NOMO-1 (cell line): ENCODE measurements around the gene FZD7.
A peak's percentile ranks its signal among the peaks of the same experiment; 100 is the strongest.

Experiments
- DNase-seq, 2 experiments: peaks; one replicate each; lab custom pipeline; 2025; ENCODE audit not compliant: unreplicated experiment in 2 of 2; lab: John Stamatoyannopoulos, UW

Gene FZD7

GRCh38 chr2:202009581-202009980, 24.1 kb upstream of the FZD7 start:
- no peak for DNase-seq

GRCh38 chr2:202014318-202014717, 19.3 kb upstream of the FZD7 start:
- DNase-seq: no peak

- no peak for DNase-seq
Measured at GRCh38 chr2:202014759-202015211, 18.9 kb upstream of the FZD7 start.

GRCh38 chr2:202015471-202015870, 18.2 kb upstream of the FZD7 start:
- no peak for DNase-seq

- DNase-seq: no peak
Measured at GRCh38 chr2:202016579-202017227, 17.0 kb upstream of the FZD7 start.

GRCh38 chr2:202017940-202018339, 15.7 kb upstream of the FZD7 start:
- DNase-seq: no peak

- no peak for DNase-seq
Measured at GRCh38 chr2:202018950-202019349, 14.7 kb upstream of the FZD7 start.

GRCh38 chr2:202019689-202020450, 13.8 kb upstream of the FZD7 start:
- DNase-seq: no peak

GRCh38 chr2:202022755-202023154, 10.9 kb upstream of the FZD7 start:
- DNase-seq: no peak

GRCh38 chr2:202023198-202023903, 10.3 kb upstream of the FZD7 start:
- DNase-seq: no peak

GRCh38 chr2:202023904-202024266, 9.8 kb upstream of the FZD7 start:
- no peak for DNase-seq

GRCh38 chr2:202024871-202025270, 8.8 kb upstream of the FZD7 start:
- DNase-seq: no peak

- DNase-seq: no peak
Measured at GRCh38 chr2:202025816-202026215, 7.8 kb upstream of the FZD7 start.

GRCh38 chr2:202026507-202026906, 7.1 kb upstream of the FZD7 start:
- DNase-seq: no peak

- DNase-seq: no peak
Measured at GRCh38 chr2:202030691-202031090, 3.0 kb upstream of the FZD7 start.

- DNase-seq: no peak
Measured at GRCh38 chr2:202031246-202031951, 2.3 kb upstream of the FZD7 start.

GRCh38 chr2:202032846-202033316, 774 bp upstream of the FZD7 start:
- peak in 1 of 2 experiments; percentile 39 for DNase-seq

- DNase-seq: no peak
Measured at GRCh38 chr2:202034249-202035088, 814 bp downstream of the FZD7 start.

- no peak for DNase-seq
Measured at GRCh38 chr2:202035089-202035940, 1.7 kb downstream of the FZD7 start.
